ENCODE measurements around the gene ASB2. TPM values are rescaled to one million over a fixed set of nuclear protein-coding genes. Genes with fewer than 3 reads are reported as not detected.

ASB2 gene
- polyA plus RNA-seq (0.31 to 1.7 TPM (median 0.56 TPM) in 3 replicates), polyA minus RNA-seq (0.10 to 0.66 TPM (median 0.13 TPM) in 3 replicates)
- polyA plus RNA-seq (2011; ENCODE audit: low read depth), result 0.32 TPM
- 0.36 and 0.62 TPM in 2 replicates for polyA plus RNA-seq (2011; cell fraction: cytosol; rRNA removed)
- polyA plus RNA-seq (2011; cell fraction: nucleus; rRNA removed), result 1.1 and 1.2 TPM in 2 replicates
- polyA plus RNA-seq (2012; ENCODE audit: low replicate concordance), result 0.25 and 0.34 TPM in 2 replicates
- 0.96 TPM for polyA minus RNA-seq (2011; cell fraction: cytosol; rRNA and poly(A)+ RNA removed)
- polyA minus RNA-seq (2011; cell fraction: nucleus; rRNA and poly(A)+ RNA removed), result 0.23 and 0.74 TPM in 2 replicates

- H3K4me3 ChIP-seq (ENCODE audit: control insufficient read depth in 2 of 3, extremely low read depth in 1 of 3, insufficient read depth in 2 of 3, low read depth in 1 of 3, low read length in 3 of 3), result no peak within 1 kb of the TSS
These were observed at the start of gene ASB2 for GRCh38 chr14:93976477-93977057. Gene ASB2, minus strand, starts transcription at chr14:93976570. Its CDS starts 12,031 bp downstream, at chr14:93964539.

GRCh38 chr14:94025720-94026119, 49.4 kb upstream of the ASB2 start:
- DNase-seq (ENCODE audit: low read depth, low spot score), result no peak
- peaks cover 3% of the 10 kb centered on the region for H4K20me1 ChIP-seq (ENCODE audit: control insufficient read depth, extremely low read depth, insufficient read depth, low read length)
- H3K4me1 ChIP-seq (ENCODE audit: control insufficient read depth, extremely low read depth, insufficient read depth, low read length), result peaks cover 15% of the 10 kb centered on the region
- H3K36me3 ChIP-seq (ENCODE audit: control insufficient read depth in 2 of 2, extremely low read depth in 1 of 2, insufficient read depth in 2 of 2, low read length in 2 of 2), result no peaks in the 10 kb centered on the region
- peak overlapping the region; percentile 74 for H2AFZ ChIP-seq (ENCODE audit: control insufficient read depth, low read length)
- H3K4me2 ChIP-seq (ENCODE audit: control insufficient read depth, extremely low read depth, insufficient read depth, low read depth, low read length), result peak overlapping the region; percentile 75
- dilution Hi-C loops (cut with MboI; ENCODE audit: extremely low pct_ligation_motif_present, low sequenced_read_pairs), result no loop called here
- H3K27ac ChIP-seq (ENCODE audit: control insufficient read depth, insufficient read depth, low read length), result no peak overlapping the region
- no peak overlapping the region for H3K9ac ChIP-seq (ENCODE audit: control insufficient read depth, extremely low read depth, insufficient read depth, low read length)
- H3K9me1 ChIP-seq (ENCODE audit: control insufficient read depth, extremely low read depth, insufficient read depth, low read length), result peaks cover 6% of the 10 kb centered on the region
- TF ChIP-seq CTCF (optimal IDR thresholded peaks at IDR 0.05 in 1 of 3, IDR thresholded peaks at IDR 0.05 in 1 of 3, conservative IDR thresholded peaks at IDR 0.05 in 1 of 3; ENCODE audit: extremely low read depth in 1 of 3, insufficient read depth in 2 of 3, low read length in 3 of 3) (no peak), EZH2 (IDR thresholded peaks at IDR 0.05; ENCODE audit: low read length) (no peak)
- H3K4me3 ChIP-seq (ENCODE audit: control insufficient read depth in 2 of 3, extremely low read depth in 1 of 3, insufficient read depth in 2 of 3, low read depth in 1 of 3, low read length in 3 of 3), result peak overlapping the region; percentile 11 to 62 (median 39)
- no peak for FAIRE-seq
- no peaks in the 10 kb centered on the region for H3K9me3 ChIP-seq (ENCODE audit: control insufficient read depth, low read depth, low read length)
- H3K79me2 ChIP-seq (ENCODE audit: control insufficient read depth, insufficient read depth, low read length), result no peaks in the 10 kb centered on the region
- H3K27me3 ChIP-seq (ENCODE audit: control insufficient read depth, extremely low read depth, insufficient read depth, low read length), result no peaks in the 10 kb centered on the region

More at GRCh38 chr14:93976477-93977057, at the start of gene ASB2:
- Histone ChIP-seq H3K4me1 (ENCODE audit: control insufficient read depth, extremely low read depth, insufficient read depth, low read length) (no peaks in the 10 kb centered on the region), H3K36me3 (ENCODE audit: control insufficient read depth in 2 of 2, extremely low read depth in 1 of 2, insufficient read depth in 2 of 2, low read length in 2 of 2) (no peaks in the 10 kb centered on the region), H3K79me2 (ENCODE audit: control insufficient read depth, insufficient read depth, low read length) (no peaks in the 10 kb centered on the region), H3K9me1 (ENCODE audit: control insufficient read depth, extremely low read depth, insufficient read depth, low read length) (no peaks in the 10 kb centered on the region), H3K9me3 (ENCODE audit: control insufficient read depth, low read depth, low read length) (no peaks in the 10 kb centered on the region), H4K20me1 (ENCODE audit: control insufficient read depth, extremely low read depth, insufficient read depth, low read length) (no peaks in the 10 kb centered on the region), H3K4me2 (ENCODE audit: control insufficient read depth, extremely low read depth, insufficient read depth, low read depth, low read length) (no peak within 1 kb of the TSS), H3K27me3 (ENCODE audit: control insufficient read depth, extremely low read depth, insufficient read depth, low read length) (peaks cover 27% of the 10 kb centered on the region), H3K9ac (ENCODE audit: control insufficient read depth, extremely low read depth, insufficient read depth, low read length) (no peak within 1 kb of the TSS), H2AFZ (ENCODE audit: control insufficient read depth, low read length) (no peak within 1 kb of the TSS), H3K27ac (ENCODE audit: control insufficient read depth, insufficient read depth, low read length) (no peak within 1 kb of the TSS)
- dilution Hi-C loops (cut with MboI; ENCODE audit: extremely low pct_ligation_motif_present, low sequenced_read_pairs), result no loop called here
- no peak for DNase-seq (ENCODE audit: low read depth, low spot score)
- TF ChIP-seq CTCF (optimal IDR thresholded peaks at IDR 0.05 in 1 of 3, IDR thresholded peaks at IDR 0.05 in 1 of 3, conservative IDR thresholded peaks at IDR 0.05 in 1 of 3; ENCODE audit: extremely low read depth in 1 of 3, insufficient read depth in 2 of 3, low read length in 3 of 3), result no peak
- TF ChIP-seq EZH2 (IDR thresholded peaks at IDR 0.05; ENCODE audit: low read length), result no peak
- FAIRE-seq, result no peak

Data from keratinocyte (primary cell).